ENCODE data around the gene ANLN. TPM values are rescaled to one million over a fixed set of nuclear protein-coding genes. Genes with fewer than 3 reads are reported as not detected.
"Not testable (repeated sequence)": the region's sequence is repeated elsewhere in the genome, so short reads cannot be mapped to it uniquely, and the experiment has no call there.

The ANLN gene
- total RNA-seq, 1 experiment from 2014 or later: 238 TPM

GRCh38 chr7:36383284-36383683 is 6.4 kb upstream of the ANLN start:
- ATAC-seq; BruUV-seq (replicated peaks); H3K4me3 ChIP-seq (ENCODE audit: low read depth in 2 of 2, low read length in 2 of 2); POLR2A ChIA-PET; H3K36me3 ChIP-seq (ENCODE audit: control insufficient read depth, insufficient read depth, low read length); H3K9me3 ChIP-seq (ENCODE audit: control insufficient read depth, insufficient read depth, low read depth, low read length); intact Hi-C loops (cut with micrococcal nuclease; ENCODE audit: unreplicated experiment); DNase-seq (ENCODE audit: low read depth, low spot score); H3K27me3 ChIP-seq (ENCODE audit: control insufficient read depth, insufficient read depth, low read length); in situ Hi-C loops (cut with HindIII; ENCODE audit: low pct_unique_long_range_greater_than_20kb, low sequenced_read_pairs); CTCF ChIA-PET; H3K27ac ChIP-seq (ENCODE audit: low read length): not testable (repeated sequence)
- H3K4me1 ChIP-seq (ENCODE audit: control insufficient read depth, insufficient read depth, low read length): peaks cover 18% of the 10 kb centered on the region

DNA sequence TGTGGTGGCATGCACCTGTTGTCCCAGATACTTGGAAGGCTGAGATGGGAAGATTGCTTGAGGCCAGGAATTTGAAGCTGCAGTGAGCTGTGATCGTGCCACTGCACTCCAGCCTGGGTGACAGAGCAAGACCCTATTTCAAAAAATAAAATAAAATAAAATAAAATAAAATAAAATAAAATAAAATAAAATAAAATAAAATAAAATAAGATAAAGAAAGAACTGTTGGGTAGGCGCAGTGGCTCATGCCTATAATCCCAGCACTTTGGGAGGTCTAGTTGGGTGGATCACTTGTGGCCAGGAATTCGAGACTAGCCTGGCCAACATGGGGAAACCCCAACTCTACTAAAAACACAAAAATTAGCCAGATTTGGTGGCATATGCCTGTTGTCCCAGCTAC is 4.0 kb upstream of the ANLN start:
- DNase-seq (ENCODE audit: low read depth, low spot score); CTCF ChIA-PET; intact Hi-C loops (cut with micrococcal nuclease; ENCODE audit: unreplicated experiment); H3K36me3 ChIP-seq (ENCODE audit: control insufficient read depth, insufficient read depth, low read length); BruUV-seq (replicated peaks); H3K9me3 ChIP-seq (ENCODE audit: control insufficient read depth, insufficient read depth, low read depth, low read length); H3K4me3 ChIP-seq (ENCODE audit: low read depth in 2 of 2, low read length in 2 of 2); H3K27me3 ChIP-seq (ENCODE audit: control insufficient read depth, insufficient read depth, low read length); ATAC-seq; POLR2A ChIA-PET; in situ Hi-C loops (cut with HindIII; ENCODE audit: low pct_unique_long_range_greater_than_20kb, low sequenced_read_pairs): not testable (repeated sequence)
- H3K4me1 ChIP-seq (ENCODE audit: control insufficient read depth, insufficient read depth, low read length): peaks cover 26% of the 10 kb centered on the region
- H3K27ac ChIP-seq (ENCODE audit: low read length): peak overlapping the region; percentile 100

DNA sequence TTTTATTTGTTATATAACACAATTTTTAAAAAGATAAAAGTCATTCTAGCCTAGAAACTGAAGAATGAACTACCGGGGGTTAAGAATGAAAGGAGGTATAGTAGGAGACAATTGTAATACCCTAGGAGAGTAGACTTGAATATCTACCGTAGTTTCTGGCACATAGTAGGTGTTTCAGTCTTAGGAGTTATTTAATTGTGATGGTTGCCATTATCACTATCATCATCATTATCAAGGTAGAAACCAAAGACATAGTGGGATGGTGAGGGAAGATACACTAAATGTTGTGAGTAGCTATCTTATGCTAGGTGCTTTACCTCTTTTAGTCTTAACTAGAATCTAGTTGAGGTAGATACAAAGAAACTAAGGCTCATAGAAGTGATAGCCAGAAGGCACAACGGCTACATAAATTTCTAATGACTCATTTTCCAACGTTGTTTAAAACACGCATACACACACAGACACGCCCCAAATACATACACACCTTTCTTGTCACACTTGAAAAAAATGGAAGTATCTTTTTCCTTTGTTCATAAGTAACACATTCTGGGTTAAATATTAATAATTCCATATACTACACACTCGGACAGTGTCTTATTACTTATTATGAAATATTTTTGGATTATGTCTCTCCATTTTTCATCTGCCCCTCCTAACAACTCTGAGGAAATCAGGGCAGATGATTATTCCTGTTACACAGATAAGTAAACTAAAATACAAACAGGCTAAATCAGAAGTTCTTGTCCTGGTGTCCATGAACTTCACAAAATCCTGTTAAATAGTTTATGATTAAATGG is 2.0 kb upstream of the ANLN start:
- H3K4me1 ChIP-seq (ENCODE audit: control insufficient read depth, insufficient read depth, low read length): peaks cover 32% of the 10 kb centered on the region
- POLR2A ChIA-PET: interaction anchor here (0.6 kb wide), 1 partner anchor 30 kb away, joined by 3 read pairs; no protein-coding TSS in a partner anchor
- H3K36me3 ChIP-seq (ENCODE audit: control insufficient read depth, insufficient read depth, low read length): peaks cover 5% of the 10 kb centered on the region; the same call in 1 of the 2 replicates
- ATAC-seq (no peak), DNase-seq (ENCODE audit: low read depth, low spot score) (peak; percentile 84)
- TF ChIP-seq POLR2AphosphoS5 (IDR thresholded peaks at IDR 0.05; ENCODE audit: low read depth, low read length) (no peak; the same call in 1 of the 2 replicates), TCF7L2 (IDR thresholded peaks at IDR 0.05; ENCODE audit: low read depth, low read length) (no peak), SIN3A (IDR thresholded peaks at IDR 0.05; ENCODE audit: borderline replicate concordance, insufficient read depth, low read depth, low read length) (no peak)
- TF ChIP-seq, protein P1, sequence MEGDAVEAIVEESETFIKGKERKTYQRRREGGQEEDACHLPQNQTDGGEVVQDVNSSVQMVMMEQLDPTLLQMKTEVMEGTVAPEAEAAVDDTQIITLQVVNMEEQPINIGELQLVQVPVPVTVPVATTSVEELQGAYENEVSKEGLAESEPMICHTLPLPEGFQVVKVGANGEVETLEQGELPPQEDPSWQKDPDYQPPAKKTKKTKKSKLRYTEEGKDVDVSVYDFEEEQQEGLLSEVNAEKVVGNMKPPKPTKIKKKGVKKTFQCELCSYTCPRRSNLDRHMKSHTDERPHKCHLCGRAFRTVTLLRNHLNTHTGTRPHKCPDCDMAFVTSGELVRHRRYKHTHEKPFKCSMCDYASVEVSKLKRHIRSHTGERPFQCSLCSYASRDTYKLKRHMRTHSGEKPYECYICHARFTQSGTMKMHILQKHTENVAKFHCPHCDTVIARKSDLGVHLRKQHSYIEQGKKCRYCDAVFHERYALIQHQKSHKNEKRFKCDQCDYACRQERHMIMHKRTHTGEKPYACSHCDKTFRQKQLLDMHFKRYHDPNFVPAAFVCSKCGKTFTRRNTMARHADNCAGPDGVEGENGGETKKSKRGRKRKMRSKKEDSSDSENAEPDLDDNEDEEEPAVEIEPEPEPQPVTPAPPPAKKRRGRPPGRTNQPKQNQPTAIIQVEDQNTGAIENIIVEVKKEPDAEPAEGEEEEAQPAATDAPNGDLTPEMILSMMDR (IDR thresholded peaks at IDR 0.05): no peak
- TF ChIP-seq, protein P2, sequence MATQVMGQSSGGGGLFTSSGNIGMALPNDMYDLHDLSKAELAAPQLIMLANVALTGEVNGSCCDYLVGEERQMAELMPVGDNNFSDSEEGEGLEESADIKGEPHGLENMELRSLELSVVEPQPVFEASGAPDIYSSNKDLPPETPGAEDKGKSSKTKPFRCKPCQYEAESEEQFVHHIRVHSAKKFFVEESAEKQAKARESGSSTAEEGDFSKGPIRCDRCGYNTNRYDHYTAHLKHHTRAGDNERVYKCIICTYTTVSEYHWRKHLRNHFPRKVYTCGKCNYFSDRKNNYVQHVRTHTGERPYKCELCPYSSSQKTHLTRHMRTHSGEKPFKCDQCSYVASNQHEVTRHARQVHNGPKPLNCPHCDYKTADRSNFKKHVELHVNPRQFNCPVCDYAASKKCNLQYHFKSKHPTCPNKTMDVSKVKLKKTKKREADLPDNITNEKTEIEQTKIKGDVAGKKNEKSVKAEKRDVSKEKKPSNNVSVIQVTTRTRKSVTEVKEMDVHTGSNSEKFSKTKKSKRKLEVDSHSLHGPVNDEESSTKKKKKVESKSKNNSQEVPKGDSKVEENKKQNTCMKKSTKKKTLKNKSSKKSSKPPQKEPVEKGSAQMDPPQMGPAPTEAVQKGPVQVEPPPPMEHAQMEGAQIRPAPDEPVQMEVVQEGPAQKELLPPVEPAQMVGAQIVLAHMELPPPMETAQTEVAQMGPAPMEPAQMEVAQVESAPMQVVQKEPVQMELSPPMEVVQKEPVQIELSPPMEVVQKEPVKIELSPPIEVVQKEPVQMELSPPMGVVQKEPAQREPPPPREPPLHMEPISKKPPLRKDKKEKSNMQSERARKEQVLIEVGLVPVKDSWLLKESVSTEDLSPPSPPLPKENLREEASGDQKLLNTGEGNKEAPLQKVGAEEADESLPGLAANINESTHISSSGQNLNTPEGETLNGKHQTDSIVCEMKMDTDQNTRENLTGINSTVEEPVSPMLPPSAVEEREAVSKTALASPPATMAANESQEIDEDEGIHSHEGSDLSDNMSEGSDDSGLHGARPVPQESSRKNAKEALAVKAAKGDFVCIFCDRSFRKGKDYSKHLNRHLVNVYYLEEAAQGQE (IDR thresholded peaks at IDR 0.05; ENCODE audit: insufficient read depth in 1 of 2, low read depth in 2 of 2, low read length in 1 of 2): no peak
- CTCF ChIA-PET: no interaction called here
- no peaks in the 10 kb centered on the region for H3K9me3 ChIP-seq (ENCODE audit: control insufficient read depth, insufficient read depth, low read depth, low read length)
- no peaks in the 10 kb centered on the region for H3K27me3 ChIP-seq (ENCODE audit: control insufficient read depth, insufficient read depth, low read length)
- H3K27ac ChIP-seq (ENCODE audit: low read length): peak overlapping the region; percentile 100
- in situ Hi-C loops (cut with HindIII; ENCODE audit: low pct_unique_long_range_greater_than_20kb, low sequenced_read_pairs) (no loop called here), intact Hi-C loops (cut with micrococcal nuclease; ENCODE audit: unreplicated experiment) (no loop called here)
- no TSS peak for BruUV-seq (replicated peaks)
- peak overlapping the region; percentile 44 to 89; a peak in 3 of 4 replicates for H3K4me3 ChIP-seq (ENCODE audit: low read depth in 2 of 2, low read length in 2 of 2)

Data from Panc1 (cell line).